ENCODE results near the gene SIM2.

DNA sequence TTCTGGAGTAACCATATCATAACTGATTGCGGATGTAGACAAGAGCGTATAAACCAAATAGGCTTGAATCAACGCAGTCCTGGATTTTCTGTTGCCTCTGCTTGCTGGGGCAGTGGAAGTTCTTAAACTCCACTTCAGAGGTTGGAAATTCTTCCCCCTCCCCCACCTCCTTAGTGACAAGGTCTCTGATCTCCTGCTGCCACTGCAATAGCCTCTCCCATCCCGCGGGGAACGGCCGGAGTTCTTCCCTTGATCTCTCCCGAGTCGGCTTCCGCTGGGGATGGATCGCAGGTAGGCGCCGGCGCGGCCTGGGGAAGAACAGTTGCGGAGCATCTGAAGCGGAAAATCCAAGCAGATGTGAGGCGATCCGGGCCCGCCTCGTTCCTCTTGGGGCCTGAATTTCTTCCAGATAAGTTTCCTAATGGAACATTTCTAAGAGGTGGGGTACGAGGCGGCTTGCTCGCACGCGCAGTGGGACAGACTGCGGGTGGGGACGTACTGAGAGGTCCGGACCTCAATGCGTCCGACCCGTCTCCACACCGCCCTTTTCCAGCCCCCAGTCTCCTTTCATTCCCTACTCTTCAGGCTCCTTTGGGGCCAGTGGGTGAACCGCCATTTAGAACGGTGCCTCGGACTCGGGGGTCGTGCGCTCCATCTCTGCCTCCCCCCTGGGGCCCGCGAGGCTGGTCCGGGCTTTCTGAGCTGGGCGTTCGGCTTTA lies 3.1 kb upstream of the SIM2 start:
- TF ChIP-seq, protein P1, sequence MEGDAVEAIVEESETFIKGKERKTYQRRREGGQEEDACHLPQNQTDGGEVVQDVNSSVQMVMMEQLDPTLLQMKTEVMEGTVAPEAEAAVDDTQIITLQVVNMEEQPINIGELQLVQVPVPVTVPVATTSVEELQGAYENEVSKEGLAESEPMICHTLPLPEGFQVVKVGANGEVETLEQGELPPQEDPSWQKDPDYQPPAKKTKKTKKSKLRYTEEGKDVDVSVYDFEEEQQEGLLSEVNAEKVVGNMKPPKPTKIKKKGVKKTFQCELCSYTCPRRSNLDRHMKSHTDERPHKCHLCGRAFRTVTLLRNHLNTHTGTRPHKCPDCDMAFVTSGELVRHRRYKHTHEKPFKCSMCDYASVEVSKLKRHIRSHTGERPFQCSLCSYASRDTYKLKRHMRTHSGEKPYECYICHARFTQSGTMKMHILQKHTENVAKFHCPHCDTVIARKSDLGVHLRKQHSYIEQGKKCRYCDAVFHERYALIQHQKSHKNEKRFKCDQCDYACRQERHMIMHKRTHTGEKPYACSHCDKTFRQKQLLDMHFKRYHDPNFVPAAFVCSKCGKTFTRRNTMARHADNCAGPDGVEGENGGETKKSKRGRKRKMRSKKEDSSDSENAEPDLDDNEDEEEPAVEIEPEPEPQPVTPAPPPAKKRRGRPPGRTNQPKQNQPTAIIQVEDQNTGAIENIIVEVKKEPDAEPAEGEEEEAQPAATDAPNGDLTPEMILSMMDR (IDR thresholded peaks at IDR 0.05) = no peak
- TF ChIP-seq POLR2A (IDR thresholded peaks at IDR 0.05; ENCODE audit: low read depth) = no peak
